Stimulated activated CD8-positive, alpha-beta memory T cell treated with anti-CD3 and anti-CD28 coated beads, Interleukin-4, amount 100 ng/mL, for 48 hours (primary cell): ENCODE data around the gene KCNN1.
"Not testable (repeated sequence)": the region's sequence is repeated elsewhere in the genome, so short reads cannot be mapped to it uniquely, and the experiment has no call there.

Source experiments
- DNase-seq: peaks from one replicate; pipeline ENCODE4 v3.0.0-alpha.2; 2020

Gene KCNN1

GRCh38 chr19:18001777-18002345 is 35.0 kb downstream of the KCNN1 start:
- no peak for DNase-seq

- peak; percentile 41 for DNase-seq
These were observed 35.5 kb downstream of the KCNN1 start for GRCh38 chr19:18002347-18002850.

- not testable (repeated sequence) for DNase-seq
These were observed 38.8 kb downstream of the KCNN1 start for GRCh38 chr19:18005750-18006149.

GRCh38 chr19:18007044-18007916 is 40.4 kb downstream of the KCNN1 start:
- peak; percentile 89 for DNase-seq

GRCh38 chr19:18007917-18008673 is 41.2 kb downstream of the KCNN1 start, which contains the start of gene ARRDC2:
ARRDC2 (plus strand) TSS chr19:18008170; CDS start chr19:18008311, 141 bp downstream.
- DNase-seq = peak; percentile 88

GRCh38 chr19:18008814-18009213 is 41.9 kb downstream of the KCNN1 start:
- DNase-seq = no peak

- DNase-seq = peak; percentile 48
These were observed 42.6 kb downstream of the KCNN1 start for GRCh38 chr19:18009412-18010066.

- no peak for DNase-seq
These were observed 43.2 kb downstream of the KCNN1 start for GRCh38 chr19:18010149-18010548.

- no peak for DNase-seq
These were observed 46.6 kb downstream of the KCNN1 start for GRCh38 chr19:18013210-18014111.

- no peak for DNase-seq
These were observed 47.3 kb downstream of the KCNN1 start for GRCh38 chr19:18014197-18014596.

- no peak for DNase-seq
These were observed 49.5 kb downstream of the KCNN1 start for GRCh38 chr19:18016209-18016910.

- no peak for DNase-seq
These were observed 50.6 kb downstream of the KCNN1 start for GRCh38 chr19:18017275-18018083.

GRCh38 chr19:18020212-18021085 is 53.5 kb downstream of the KCNN1 start:
- DNase-seq = no peak

- DNase-seq = peak; percentile 66
These were observed 54.3 kb downstream of the KCNN1 start for GRCh38 chr19:18021121-18021755.

- DNase-seq = peak; percentile 58
These were observed 56.8 kb downstream of the KCNN1 start for GRCh38 chr19:18023622-18024251.

GRCh38 chr19:18027151-18027550 is 60.2 kb downstream of the KCNN1 start:
- DNase-seq = no peak

- DNase-seq = no peak
These were observed 62.9 kb downstream of the KCNN1 start for GRCh38 chr19:18029617-18030338.
